Omental fat pad (tissue), 4 donors: ENCODE data around the gene CALR3. TPM values are rescaled to one million over a fixed set of nuclear protein-coding genes. Genes with fewer than 3 reads are reported as not detected.

Source experiments
- ATAC-seq: fragments of 150-250 bp; one replicate; pipeline ENCODE4 v1.9.1; 2016; ENCODE audit warnings: mild to moderate bottlenecking, moderate library complexity; ENCODE audit not compliant: low FRiP score
- DNase-seq: peaks from one replicate; pipeline ENCODE4 v3.0.0-alpha.2; 2019; ENCODE audit warnings: low spot score
- CTCF ChIP-seq, 3 donors: fragments of 450-650 bp; IDR thresholded peaks; one replicate each; pipeline ENCODE4 v1.5.1; 2016 to 2017; ENCODE audit warnings: antibody characterized with exemption in 3 of 3, mild to moderate bottlenecking in 3 of 3, moderate library complexity in 2 of 3
- small RNA-seq: library from RNA; depleted of rRNA; stranded (forward); fragments of <200 nt; gene quantifications from one replicate; pipeline ENCODE3, GENCODE V24; 2016
- total RNA-seq, 4 donors: library from RNA; depleted of rRNA; stranded (reverse); fragments of >200 nt; gene quantifications; one replicate each; pipeline ENCODE4 v1.1.0, GENCODE V29; 2016

The CALR3 gene
- total RNA-seq, 4 donors from 2014 or later: not detected

GRCh38 chr19:16435238-16435917, 60.6 kb downstream of the CALR3 start:
- no peak for TF ChIP-seq CTCF (IDR thresholded peaks at IDR 0.05)
- ATAC-seq (peak; percentile 66), DNase-seq (no peak)

GRCh38 chr19:16433986-16434385, 62.0 kb downstream of the CALR3 start:
- ATAC-seq (no peak), DNase-seq (no peak)
- no peak for TF ChIP-seq CTCF (IDR thresholded peaks at IDR 0.05)

- DNase-seq (no peak), ATAC-seq (no peak)
- TF ChIP-seq CTCF (IDR thresholded peaks at IDR 0.05): no peak
Measured at GRCh38 chr19:16429759-16430091, 66.2 kb downstream of the CALR3 start.

- TF ChIP-seq CTCF (IDR thresholded peaks at IDR 0.05): no peak
- DNase-seq (no peak), ATAC-seq (peak; percentile 51)
Measured at GRCh38 chr19:16429066-16429758, 66.8 kb downstream of the CALR3 start.

Small RNA genes within 50 kb of the gene (small RNA-seq; reads per million reads assigned to genes)
- gene RN7SL146P: not detected

Other genes starting within 250 kb of the CALR3 start
- gene KLF2, start 171.3 kb downstream of the CALR3 start, total RNA-seq: 100 to 1,000 TPM in 2 of 4 donors, 10 to 100 TPM in 2; 61.1 to 160 (median 85.9) TPM
- 10 to 100 TPM; 12.9 to 37.0 (median 20.1) TPM for gene EPS15L1, start 24.2 kb downstream of the CALR3 start, total RNA-seq
- gene C19orf44, start 227 bp upstream of the CALR3 start, total RNA-seq: 1 to 10 TPM; 3.7 to 9.1 (median 5.6) TPM
- gene CHERP, start 46.3 kb upstream of the CALR3 start, total RNA-seq: 10 to 100 TPM in 2 of 4 donors, 1 to 10 TPM in 2; 5.9 to 25.1 (median 10.8) TPM
- gene SLC35E1, start 76.2 kb upstream of the CALR3 start, total RNA-seq: 10 to 100 TPM; 22.9 to 46.3 (median 36.1) TPM
- 10 to 100 TPM in 1 of 4 donors, 1 to 10 TPM in 3; 7.2 to 15.5 (median 8.2) TPM for gene MED26, start 132.0 kb upstream of the CALR3 start, total RNA-seq
- 100 to 1,000 TPM in 3 of 4 donors, 10 to 100 TPM in 1; 86.8 to 128 (median 123) TPM for gene SMIM7, start 164.0 kb upstream of the CALR3 start, total RNA-seq
- gene TMEM38A, start 165.0 kb upstream of the CALR3 start, total RNA-seq: 1 to 10 TPM; 1.4 to 7.6 (median 1.9) TPM
- gene NWD1, start 223.7 kb upstream of the CALR3 start, total RNA-seq: under 1 TPM in 1 of 4 donors, not detected in 3; 0.32 TPM